Activated CD4-positive, alpha-beta T cell treated with anti-CD3 and anti-CD28 coated beads for 24 hours (primary cell): ENCODE measurements around the gene TMEM238.
"Not testable (repeated sequence)": the region's sequence is repeated elsewhere in the genome, so short reads cannot be mapped to it uniquely, and the experiment has no call there.

ENCODE experiments used
- DNase-seq, 2 donors: peaks; one replicate each; pipeline ENCODE4 v3.0.0-alpha.2; 2020; ENCODE audit warnings: low read depth in 2 of 2

TMEM238 gene

GRCh38 chr19:55401390-55401789, 17.3 kb upstream of the TMEM238 start:
- DNase-seq, result not testable (repeated sequence)

DNA sequence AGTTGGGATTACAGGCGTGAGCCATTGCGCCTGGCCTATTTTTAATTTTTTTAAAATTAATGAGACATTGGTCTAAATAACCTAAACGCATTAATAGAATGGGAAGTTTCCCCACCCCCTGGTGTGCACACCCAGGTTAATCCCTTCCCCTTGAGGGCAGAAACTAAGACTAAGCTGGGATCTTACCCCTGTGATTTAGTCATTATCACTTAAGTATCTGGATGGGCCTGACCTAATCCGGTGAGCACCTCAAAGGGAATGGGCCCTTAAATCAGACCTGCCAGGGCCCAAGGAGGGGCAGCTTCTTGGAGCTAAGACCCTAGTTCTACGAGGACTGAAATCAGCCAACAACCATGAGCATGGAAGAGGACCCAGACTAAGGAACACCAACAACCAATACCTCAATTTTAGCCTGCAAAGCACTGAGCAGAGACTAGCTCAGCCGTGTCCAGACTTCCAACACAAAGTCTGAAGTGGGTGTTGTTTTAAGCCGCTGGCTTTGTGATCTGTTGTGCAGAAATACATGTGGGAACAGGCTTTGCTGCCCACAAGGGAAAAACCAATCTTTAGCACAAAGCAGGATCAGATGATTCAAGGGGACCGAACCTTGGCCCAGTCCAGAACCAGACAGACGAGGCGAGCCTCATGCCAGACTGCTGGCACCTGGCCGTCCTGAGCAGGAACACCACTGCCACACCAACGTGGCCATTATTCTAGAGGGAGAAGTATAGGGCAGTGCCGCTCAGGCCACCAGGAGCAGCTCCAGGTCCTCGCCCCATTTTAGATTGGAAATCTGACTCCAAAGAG, 16.4 kb upstream of the TMEM238 start:
- DNase-seq, result no peak

GRCh38 chr19:55398200-55398925, 14.3 kb upstream of the TMEM238 start:
- no peak for DNase-seq

GRCh38 chr19:55392820-55393761, 9.0 kb upstream of the TMEM238 start:
- DNase-seq, result no peak

GRCh38 chr19:55391702-55392615, 7.9 kb upstream of the TMEM238 start:
- no peak for DNase-seq

DNA sequence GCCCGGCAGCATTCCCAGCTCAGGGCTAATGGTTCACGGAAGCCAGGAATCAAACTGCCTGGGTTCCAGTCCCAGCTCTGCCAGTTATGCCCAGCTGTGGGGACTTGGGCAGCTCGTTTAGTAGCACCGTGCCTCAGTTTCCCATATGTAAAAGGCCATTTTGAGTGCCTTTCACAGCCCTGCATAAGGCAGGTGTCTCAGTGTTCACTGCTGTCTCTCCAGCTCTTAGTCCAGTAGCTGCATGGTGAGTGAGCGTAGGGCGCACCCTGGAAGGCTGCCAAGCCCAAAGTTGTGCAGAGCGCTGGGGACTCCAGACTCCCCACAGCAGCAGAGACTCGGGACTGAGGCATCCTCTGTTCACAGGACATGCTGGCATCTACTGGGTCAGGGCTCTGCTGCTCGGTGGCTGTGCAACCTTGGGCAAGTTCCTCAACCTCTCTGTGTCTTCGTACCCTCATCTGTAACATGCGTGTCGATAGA, 7.1 kb upstream of the TMEM238 start:
- no peak for DNase-seq

DNA sequence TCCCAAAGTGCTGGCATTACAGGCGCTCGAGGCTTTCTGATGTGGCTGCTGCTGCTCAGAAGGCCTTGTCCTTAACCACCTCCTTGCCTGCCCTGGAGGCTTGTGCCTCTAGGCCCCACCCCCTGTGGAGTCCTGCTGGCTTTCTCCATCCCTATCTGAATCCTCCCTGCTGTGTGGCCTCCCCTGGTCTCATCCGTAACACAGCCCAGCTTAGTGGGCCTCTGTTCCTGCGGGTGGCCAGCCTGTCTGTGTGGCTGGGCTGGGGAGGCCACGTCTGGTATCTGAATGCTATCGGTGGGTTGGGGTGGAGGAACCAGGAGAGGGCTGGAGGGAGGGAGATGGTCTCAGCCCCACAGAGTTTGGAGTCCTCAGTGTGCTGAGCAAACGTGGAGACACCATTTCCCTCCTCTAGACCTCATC, 6.4 kb upstream of the TMEM238 start:
- DNase-seq, result no peak

DNA sequence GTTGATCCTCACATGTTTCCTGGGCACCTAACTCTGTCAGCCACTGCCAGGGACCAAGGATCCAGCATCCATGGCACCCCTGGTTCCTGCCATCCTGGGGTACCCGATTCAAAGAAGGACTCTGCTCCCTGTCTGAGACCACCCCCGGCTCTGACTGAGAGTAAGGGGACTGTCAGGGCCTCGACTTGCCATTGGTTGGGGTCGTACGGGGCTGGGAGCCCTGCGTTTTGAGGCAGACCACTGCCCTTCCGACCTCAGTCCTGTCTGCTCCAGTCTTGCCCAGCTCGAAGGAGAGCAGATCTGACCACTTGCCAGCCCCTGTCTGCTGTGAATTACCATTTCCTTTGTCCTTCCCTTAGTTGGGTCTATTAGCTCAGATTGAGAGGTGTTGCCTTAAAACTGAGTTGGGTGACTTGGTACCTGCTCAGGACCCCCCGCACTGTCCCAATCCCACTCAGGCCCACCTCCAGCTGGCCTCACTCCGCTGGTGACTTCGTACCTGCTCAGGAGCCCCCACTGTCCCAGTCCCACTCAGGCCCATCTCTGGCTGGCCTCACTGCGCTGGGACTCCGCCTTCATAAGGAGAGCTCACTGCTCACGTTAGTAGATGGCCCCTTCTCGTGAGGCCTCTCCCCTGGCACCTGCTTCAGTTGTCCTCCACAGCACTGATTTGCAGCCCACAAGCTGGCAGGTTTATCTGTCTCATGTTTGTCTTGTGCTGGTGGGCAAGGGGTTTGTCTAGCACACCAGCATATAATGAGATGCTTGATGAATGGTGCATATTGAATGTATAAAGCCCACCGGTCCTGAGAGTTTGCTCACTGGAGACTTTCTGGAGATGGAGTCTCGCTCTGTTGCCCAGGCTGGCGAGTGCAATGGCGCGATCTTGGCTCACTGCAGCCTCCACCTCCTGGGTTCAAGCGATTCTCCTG, 5.6 kb upstream of the TMEM238 start:
- DNase-seq, result no peak

GRCh38 chr19:55387736-55388497, 3.8 kb upstream of the TMEM238 start:
- no peak for DNase-seq

- no peak for DNase-seq
These were observed 2.4 kb upstream of the TMEM238 start for GRCh38 chr19:55386493-55386971.

DNA sequence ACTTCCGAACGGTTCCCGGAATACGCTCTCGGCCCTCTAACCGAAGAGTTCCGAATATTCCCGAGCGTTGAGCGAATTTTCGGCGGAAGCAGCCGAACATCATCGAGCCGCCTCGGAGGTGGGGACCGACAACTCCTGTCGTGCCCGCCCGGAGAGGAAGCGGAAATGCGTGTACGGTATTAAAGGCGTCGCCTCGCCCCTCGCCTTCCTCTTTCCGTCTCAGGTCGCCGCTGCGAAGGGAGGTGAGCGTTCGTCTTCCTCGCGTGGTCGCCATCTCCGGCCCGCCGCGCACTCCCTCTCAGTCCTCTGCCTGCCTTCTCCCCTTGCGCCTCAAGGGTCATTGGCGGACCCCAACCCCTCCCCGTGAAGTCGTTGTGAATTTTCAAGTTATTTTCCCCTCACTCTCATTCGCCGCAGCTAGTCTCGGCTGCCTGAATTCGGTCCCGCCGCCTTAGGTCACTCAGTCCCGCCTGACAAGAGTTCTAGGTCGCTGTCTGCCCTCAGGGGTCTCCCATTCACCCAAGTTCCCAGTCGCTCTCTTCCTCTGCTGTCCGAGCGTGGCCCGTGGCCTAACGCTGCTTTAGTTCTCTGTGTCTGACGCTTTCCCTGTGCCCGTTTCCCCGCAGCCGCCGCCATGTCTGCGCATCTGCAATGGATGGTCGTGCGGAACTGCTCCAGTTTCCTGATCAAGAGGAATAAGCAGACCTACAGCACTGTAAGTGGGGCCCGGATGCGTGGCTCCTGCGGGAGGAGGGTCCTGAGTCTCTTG, 1.8 kb upstream of the TMEM238 start, which contains the start of gene RPL28:
TSS of gene RPL28 (plus strand) at position 209 of the 769 bp plus-strand sequence. CDS start at position 635, 426 bp downstream.
- DNase-seq, result peak; percentile 97 to 98

- DNase-seq, result peak; percentile 95 to 98
These were observed 1.0 kb upstream of the TMEM238 start for GRCh38 chr19:55384920-55385723.

DNA sequence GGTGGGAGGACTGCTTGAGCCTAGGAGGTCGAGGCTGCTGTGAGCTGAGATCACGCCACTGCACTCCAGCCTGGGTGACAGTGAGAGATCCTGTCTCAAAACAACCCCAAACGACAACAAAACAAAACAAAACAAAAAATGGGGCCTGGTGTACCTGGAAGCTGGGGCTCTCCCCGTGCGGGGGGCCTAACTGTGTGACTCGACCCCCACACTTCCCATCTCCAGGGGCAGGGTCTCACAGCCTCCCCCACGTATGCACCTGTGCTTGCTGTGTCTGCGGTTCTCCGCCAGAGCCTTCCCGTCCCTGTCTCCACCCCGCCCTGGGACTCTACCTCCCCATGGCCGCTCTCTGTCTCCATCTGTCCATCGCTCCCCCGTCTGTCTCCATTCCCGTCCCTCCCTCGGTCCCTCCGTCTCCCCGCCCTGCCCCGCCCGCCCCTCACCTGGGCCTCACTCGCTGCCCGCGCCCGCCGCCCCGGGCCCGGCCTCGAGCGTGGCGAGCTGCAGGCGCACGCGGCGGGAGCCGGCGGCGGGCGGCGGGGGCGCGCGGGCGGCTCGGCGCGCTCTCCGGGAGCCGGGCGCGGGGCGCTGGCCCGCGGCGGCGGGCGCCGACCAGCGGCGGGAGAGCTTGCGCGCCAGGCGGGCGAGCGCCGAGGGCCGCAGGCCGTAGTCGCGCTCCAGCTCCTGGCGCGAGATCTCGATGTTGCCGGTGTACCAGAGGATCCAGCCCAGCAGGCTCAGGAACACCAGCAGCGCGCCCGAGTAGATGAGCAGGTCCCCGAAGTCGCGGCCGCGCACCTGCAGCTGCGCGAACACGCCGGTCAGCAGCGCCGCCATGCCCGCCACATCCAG, 587 bp downstream of the TMEM238 start:
- peak in 1 of 2 donors; percentile 14 for DNase-seq

- DNase-seq, result no peak
These were observed 1.5 kb downstream of the TMEM238 start for GRCh38 chr19:55382522-55383054.

DNA sequence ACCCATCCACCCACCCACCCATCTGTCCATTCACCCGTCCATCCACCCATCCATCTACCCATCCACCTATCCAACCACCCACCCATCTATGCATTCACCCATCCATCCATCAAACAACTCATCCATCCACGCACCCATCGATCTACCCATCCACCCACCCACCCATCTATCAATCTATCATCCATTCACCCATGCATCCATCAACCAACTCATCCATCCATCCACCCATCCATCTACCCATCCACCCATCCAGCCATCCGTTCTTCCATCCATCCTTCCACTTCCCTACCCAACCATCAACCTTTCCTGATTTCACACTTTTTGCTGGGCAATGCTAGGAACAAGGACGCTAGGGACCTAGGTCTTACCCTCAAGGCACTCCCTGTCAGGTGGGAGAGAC, 2.1 kb downstream of the TMEM238 start:
- DNase-seq, result no peak

GRCh38 chr19:55379174-55379573, 4.9 kb downstream of the TMEM238 start:
- DNase-seq, result no peak
